UCSD-AML1 (cell line): ENCODE data around the gene GALNT2.
A peak's percentile ranks its signal among the peaks of the same experiment; 100 is the strongest.

Experiments used
- DNase-seq: peaks from one replicate; lab custom pipeline; 2025; ENCODE audit not compliant: unreplicated experiment; lab: John Stamatoyannopoulos, UW

Gene GALNT2

GRCh38 chr1:230110971-230111370 lies 43.9 kb downstream of the GALNT2 start:
- DNase-seq = no peak

- peak; percentile 26 for DNase-seq
Observed at GRCh38 chr1:230112131-230112701, 45.2 kb downstream of the GALNT2 start.

GRCh38 chr1:230112782-230113181 lies 45.7 kb downstream of the GALNT2 start:
- DNase-seq = no peak

GRCh38 chr1:230113235-230113592 lies 46.2 kb downstream of the GALNT2 start:
- DNase-seq = no peak

- DNase-seq = no peak
Observed at GRCh38 chr1:230113593-230114236, 46.7 kb downstream of the GALNT2 start.

GRCh38 chr1:230114237-230114651 lies 47.2 kb downstream of the GALNT2 start:
- no peak for DNase-seq

- DNase-seq = no peak
Observed at GRCh38 chr1:230117694-230118093, 50.7 kb downstream of the GALNT2 start.

GRCh38 chr1:230119340-230119739 lies 52.3 kb downstream of the GALNT2 start:
- DNase-seq = no peak

GRCh38 chr1:230120289-230120920 lies 53.4 kb downstream of the GALNT2 start:
- DNase-seq = no peak

- DNase-seq = no peak
Observed at GRCh38 chr1:230120921-230121381, 53.9 kb downstream of the GALNT2 start.

GRCh38 chr1:230121950-230122349 lies 54.9 kb downstream of the GALNT2 start:
- no peak for DNase-seq

GRCh38 chr1:230122366-230123279 lies 55.6 kb downstream of the GALNT2 start:
- DNase-seq = no peak

- DNase-seq = no peak
Observed at GRCh38 chr1:230123280-230124185, 56.5 kb downstream of the GALNT2 start.

GRCh38 chr1:230124186-230125128 lies 57.4 kb downstream of the GALNT2 start:
- DNase-seq = no peak

- DNase-seq = no peak
Observed at GRCh38 chr1:230125141-230125540, 58.1 kb downstream of the GALNT2 start.

GRCh38 chr1:230125640-230126528 lies 58.8 kb downstream of the GALNT2 start:
- DNase-seq = no peak

- DNase-seq = no peak
Observed at GRCh38 chr1:230126529-230127104, 59.6 kb downstream of the GALNT2 start.
